Astrocyte (in vitro differentiated cells and primary cell): ENCODE results near the gene FUZ. TPM values are rescaled to one million over a fixed set of nuclear protein-coding genes. Genes with fewer than 3 reads are reported as not detected.

Experiments used
- DNase-seq: peaks from one replicate; pipeline ENCODE4 v3.0.0-alpha.2; 2010; ENCODE audit warnings: low read depth
- FAIRE-seq: peaks from 2 replicates; lab custom pipeline; 2011; peaks lifted over from hg19 to GRCh38; lab: Jason Lieb, UNC
- H2AFZ ChIP-seq: 2 replicates; pipeline ENCODE4 v1.6.0; 2012; ENCODE audit warnings: low read depth, low read length, inconsistent platforms
- H3K27ac ChIP-seq: 2 replicates; pipeline ENCODE4 v1.5.1; 2011; ENCODE audit warnings: low read depth, low read length, inconsistent platforms
- H3K27me3 ChIP-seq: 2 replicates; pipeline ENCODE4 v1.6.0; 2011; ENCODE audit warnings: low read length, inconsistent platforms; ENCODE audit not compliant: insufficient read depth
- H3K36me3 ChIP-seq: 2 replicates; pipeline ENCODE4 v1.5.1; 2011; ENCODE audit warnings: low read length, inconsistent platforms; ENCODE audit not compliant: insufficient read depth
- H3K4me1 ChIP-seq: 2 replicates; pipeline ENCODE4 v1.5.1; 2011; ENCODE audit warnings: low read length, inconsistent platforms; ENCODE audit not compliant: insufficient read depth
- H3K4me2 ChIP-seq: 2 replicates; pipeline ENCODE4 v1.6.0; 2012; ENCODE audit warnings: low read length, inconsistent platforms
- H3K4me3 ChIP-seq: 2 replicates; pipeline ENCODE4 v1.5.1; 2011; ENCODE audit warnings: low read depth, mild to moderate bottlenecking, low read length, inconsistent platforms; ENCODE audit not compliant: insufficient read depth
- H3K79me2 ChIP-seq: 2 replicates; pipeline ENCODE4 v1.6.0; 2012; ENCODE audit warnings: mild to moderate bottlenecking, low read length, inconsistent platforms; ENCODE audit not compliant: insufficient read depth
- H3K9ac ChIP-seq: 2 replicates; pipeline ENCODE4 v1.6.0; 2012; ENCODE audit warnings: mild to moderate bottlenecking, low read length, inconsistent platforms
- H3K9me3 ChIP-seq: 2 replicates; pipeline ENCODE4 v1.5.1; 2012; ENCODE audit warnings: low read depth, mild to moderate bottlenecking, low read length, inconsistent platforms; ENCODE audit not compliant: insufficient read depth
- H4K20me1 ChIP-seq: 2 replicates; pipeline ENCODE4 v1.6.0; 2012; ENCODE audit warnings: low read length, inconsistent platforms; ENCODE audit not compliant: insufficient read depth
- H3K27ac Mint-ChIP-seq: one replicate; pipeline ENCODE4 v1.8.0; 2021; ENCODE audit warnings: mild to moderate bottlenecking, mixed read lengths; ENCODE audit not compliant: unreplicated experiment
- H3K27me3 Mint-ChIP-seq: one replicate; pipeline ENCODE4 v1.8.0; 2021; ENCODE audit warnings: low read depth, mixed read lengths; ENCODE audit not compliant: unreplicated experiment
- H3K36me3 Mint-ChIP-seq: one replicate; pipeline ENCODE4 v1.8.0; 2021; ENCODE audit warnings: low read depth, mixed read lengths; ENCODE audit not compliant: unreplicated experiment
- H3K4me1 Mint-ChIP-seq: one replicate; pipeline ENCODE4 v1.8.0; 2021; ENCODE audit warnings: low read depth, mixed read lengths; ENCODE audit not compliant: unreplicated experiment
- H3K4me3 Mint-ChIP-seq: one replicate; pipeline ENCODE4 v1.8.0; 2021; ENCODE audit warnings: mild to moderate bottlenecking, moderate library complexity, mixed read lengths; ENCODE audit not compliant: unreplicated experiment
- H3K9me3 Mint-ChIP-seq: one replicate; pipeline ENCODE4 v1.8.0; 2021; ENCODE audit warnings: mild to moderate bottlenecking, mixed read lengths; ENCODE audit not compliant: unreplicated experiment
- EZH2 ChIP-seq: IDR thresholded peaks from 2 replicates; pipeline ENCODE4 v1.6.1; 2012; ENCODE audit warnings: mild to moderate bottlenecking, low read length, inconsistent platforms; ENCODE audit not compliant: insufficient read depth
- total RNA-seq: library from RNA; stranded (reverse); gene quantifications from 2 replicates; pipeline ENCODE4 v1.2.1, GENCODE V29; 2021
- TF ChIP-seq, protein P1 (sequence below): IDR thresholded peaks from 2 replicates; pipeline ENCODE4 v1.5.1; 2011; ENCODE audit warnings: low read depth, mild to moderate bottlenecking, inconsistent platforms, low read length, moderate library complexity; ENCODE audit not compliant: insufficient read depth

Gene FUZ
- total RNA-seq, 1 donor from 2014 or later: 9.8 TPM

- peaks cover 78% of the 10 kb centered on the region for H4K20me1 ChIP-seq
- no peaks in the 10 kb centered on the region for H3K4me1 ChIP-seq
- Mint-ChIP-seq H3K27me3 (no peaks in the 10 kb centered on the region), H3K36me3 (peaks cover 15% of the 10 kb centered on the region), H3K4me1 (peaks cover 2% of the 10 kb centered on the region), H3K27ac (no peak overlapping the region), H3K4me3 (no peak overlapping the region), H3K9me3 (no peaks in the 10 kb centered on the region)
- peaks cover 85% of the 10 kb centered on the region for H3K79me2 ChIP-seq
- H3K9me3 ChIP-seq: no peaks in the 10 kb centered on the region
- no peak for FAIRE-seq
- no peak overlapping the region for H3K4me2 ChIP-seq
- DNase-seq: no peak
- H3K9ac ChIP-seq: no peak overlapping the region
- peaks cover 3% of the 10 kb centered on the region for H3K36me3 ChIP-seq
- TF ChIP-seq, protein P1, sequence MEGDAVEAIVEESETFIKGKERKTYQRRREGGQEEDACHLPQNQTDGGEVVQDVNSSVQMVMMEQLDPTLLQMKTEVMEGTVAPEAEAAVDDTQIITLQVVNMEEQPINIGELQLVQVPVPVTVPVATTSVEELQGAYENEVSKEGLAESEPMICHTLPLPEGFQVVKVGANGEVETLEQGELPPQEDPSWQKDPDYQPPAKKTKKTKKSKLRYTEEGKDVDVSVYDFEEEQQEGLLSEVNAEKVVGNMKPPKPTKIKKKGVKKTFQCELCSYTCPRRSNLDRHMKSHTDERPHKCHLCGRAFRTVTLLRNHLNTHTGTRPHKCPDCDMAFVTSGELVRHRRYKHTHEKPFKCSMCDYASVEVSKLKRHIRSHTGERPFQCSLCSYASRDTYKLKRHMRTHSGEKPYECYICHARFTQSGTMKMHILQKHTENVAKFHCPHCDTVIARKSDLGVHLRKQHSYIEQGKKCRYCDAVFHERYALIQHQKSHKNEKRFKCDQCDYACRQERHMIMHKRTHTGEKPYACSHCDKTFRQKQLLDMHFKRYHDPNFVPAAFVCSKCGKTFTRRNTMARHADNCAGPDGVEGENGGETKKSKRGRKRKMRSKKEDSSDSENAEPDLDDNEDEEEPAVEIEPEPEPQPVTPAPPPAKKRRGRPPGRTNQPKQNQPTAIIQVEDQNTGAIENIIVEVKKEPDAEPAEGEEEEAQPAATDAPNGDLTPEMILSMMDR: no peak
- no peak for TF ChIP-seq EZH2
- no peak overlapping the region for H3K27ac ChIP-seq
- H2AFZ ChIP-seq: no peak overlapping the region
- no peaks in the 10 kb centered on the region for H3K27me3 ChIP-seq
- no peak overlapping the region for H3K4me3 ChIP-seq
These were observed 39.3 kb downstream of the FUZ start for GRCh38 chr19:49773663-49774350.

DNA sequence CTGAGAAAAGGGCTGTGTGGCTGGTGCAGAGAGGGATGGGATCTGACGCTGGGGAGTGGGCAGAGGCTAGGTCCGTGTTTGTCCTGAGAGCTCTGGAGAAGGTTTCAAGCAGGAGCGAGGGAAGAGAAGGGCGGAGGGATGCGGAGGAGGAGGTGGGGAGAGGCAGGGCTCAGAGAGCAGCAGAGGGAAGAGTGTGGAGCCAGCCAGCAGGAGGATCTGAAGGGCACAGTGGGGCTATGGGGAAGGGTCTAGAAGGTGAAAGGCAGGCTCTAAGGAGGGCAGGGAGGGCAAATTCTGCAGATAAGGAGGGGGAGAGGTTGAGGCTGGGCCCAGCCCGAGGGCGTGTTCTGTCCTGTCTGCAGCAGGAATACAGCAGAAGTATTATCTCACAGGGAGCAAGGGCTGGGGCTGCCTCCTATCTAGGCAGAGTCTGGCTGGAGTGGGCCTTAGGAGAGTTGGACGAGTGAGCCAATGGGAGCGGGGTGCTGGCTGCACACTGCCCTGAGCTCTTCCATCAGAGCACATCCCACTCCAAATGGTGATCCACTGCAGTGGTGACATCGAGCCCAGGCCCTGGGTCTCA, 40.2 kb downstream of the FUZ start:
- Mint-ChIP-seq H3K27ac (no peak overlapping the region), H3K4me3 (no peak overlapping the region), H3K27me3 (no peaks in the 10 kb centered on the region), H3K9me3 (no peaks in the 10 kb centered on the region), H3K4me1 (peaks cover 9% of the 10 kb centered on the region), H3K36me3 (peaks cover 16% of the 10 kb centered on the region)
- H4K20me1 ChIP-seq: peaks cover 80% of the 10 kb centered on the region
- FAIRE-seq: no peak
- peaks cover 3% of the 10 kb centered on the region for H3K36me3 ChIP-seq
- peaks cover 8% of the 10 kb centered on the region for H3K4me1 ChIP-seq
- no peak overlapping the region for H3K4me2 ChIP-seq
- H3K79me2 ChIP-seq: peaks cover 87% of the 10 kb centered on the region
- no peak overlapping the region for H2AFZ ChIP-seq
- H3K27ac ChIP-seq: no peak overlapping the region
- H3K9me3 ChIP-seq: no peaks in the 10 kb centered on the region
- H3K4me3 ChIP-seq: no peak overlapping the region
- no peak for TF ChIP-seq EZH2
- TF ChIP-seq, protein P1: no peak
- no peak for DNase-seq
- H3K27me3 ChIP-seq: no peaks in the 10 kb centered on the region
- no peak overlapping the region for H3K9ac ChIP-seq

DNA sequence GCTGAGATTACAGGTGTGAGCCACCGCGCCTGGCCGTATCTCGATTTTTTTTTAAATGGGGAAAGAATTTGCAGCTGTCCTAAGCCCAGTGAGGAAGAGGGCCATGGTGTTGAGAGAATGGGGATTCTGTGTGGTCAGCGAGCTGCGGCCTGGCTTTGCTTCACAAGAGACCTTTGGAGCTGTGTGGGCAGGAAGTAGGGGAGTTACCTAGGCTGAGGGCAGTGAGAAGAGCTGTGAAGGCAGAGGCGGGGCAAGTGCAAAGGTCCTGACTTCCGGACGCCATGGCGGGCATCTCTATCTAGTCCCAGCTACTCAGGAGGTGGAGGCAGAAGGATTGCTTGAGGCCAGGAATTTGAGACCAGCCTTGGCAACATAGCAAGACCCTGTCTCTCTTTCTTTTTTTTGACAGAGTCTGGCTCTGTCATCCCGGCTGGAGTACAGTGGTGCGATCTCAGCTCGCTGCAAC, 41.4 kb downstream of the FUZ start:
- H3K9me3 Mint-ChIP-seq: no peaks in the 10 kb centered on the region
- no peaks in the 10 kb centered on the region for H3K27me3 Mint-ChIP-seq
- Histone ChIP-seq H2AFZ (no peak overlapping the region), H3K79me2 (peaks cover 91% of the 10 kb centered on the region), H3K27ac (no peak overlapping the region), H3K27me3 (no peaks in the 10 kb centered on the region), H4K20me1 (peaks cover 81% of the 10 kb centered on the region), H3K9ac (no peak overlapping the region), H3K36me3 (peaks cover 3% of the 10 kb centered on the region), H3K4me2 (no peak overlapping the region), H3K9me3 (no peaks in the 10 kb centered on the region), H3K4me3 (no peak overlapping the region), H3K4me1 (peaks cover 14% of the 10 kb centered on the region)
- FAIRE-seq (no peak), DNase-seq (no peak)
- peaks cover 16% of the 10 kb centered on the region for H3K36me3 Mint-ChIP-seq
- H3K4me3 Mint-ChIP-seq: no peak overlapping the region
- TF ChIP-seq EZH2: no peak
- TF ChIP-seq, protein P1: no peak
- no peak overlapping the region for H3K27ac Mint-ChIP-seq
- H3K4me1 Mint-ChIP-seq: peaks cover 13% of the 10 kb centered on the region
